Heart right ventricle (tissue), 16 donors: ENCODE results near the gene CGNL1. TPM values are rescaled to one million over a fixed set of nuclear protein-coding genes. Genes with fewer than 3 reads are reported as not detected.

Experiments used
- ATAC-seq, 8 donors: fragments of 200-7000 bp; cut with Tn5 transposase; one replicate each; pipeline ENCODE4 v1.9.1; 2020; ENCODE audit warnings: mild to moderate bottlenecking in 8 of 8, moderate library complexity in 8 of 8, moderate number of reproducible peaks in 1 of 8
- DNase-seq, 2 donors: peaks; one replicate each; pipeline ENCODE4 v3.0.0-alpha.2; 2020
- H3K27ac ChIP-seq, 10 donors: fragments of 200-600 bp; sonication (generic) in 2 of 10; one replicate each; pipeline versions ENCODE4 v1.5.0 to v1.8.0; 2020 to 2022; ENCODE audit warnings: mild to moderate bottlenecking in 3 of 10
- H3K27me3 ChIP-seq, 7 donors: fragments of 200-600 bp; one replicate each; pipeline ENCODE4 v1.8.0; 2021 to 2022; ENCODE audit warnings: mild to moderate bottlenecking in 2 of 7
- H3K36me3 ChIP-seq, 9 donors: fragments of 200-600 bp; sonication (generic) in 1 of 9; one replicate each; pipeline versions ENCODE4 v1.5.0 to v1.8.0; 2020 to 2022; ENCODE audit warnings: mild to moderate bottlenecking in 2 of 9
- H3K4me1 ChIP-seq, 9 donors: fragments of 200-600 bp; sonication (generic) in 1 of 9; one replicate each; pipeline versions ENCODE4 v1.5.0 to v1.8.0; 2020 to 2022; ENCODE audit warnings: mild to moderate bottlenecking in 4 of 9
- H3K4me3 ChIP-seq, 10 donors: fragments of 200-600 bp; sonication (generic) in 2 of 10; one replicate each; pipeline versions ENCODE4 v1.5.0 to v1.8.0; 2020 to 2022; ENCODE audit warnings: mild to moderate bottlenecking in 7 of 10, moderate library complexity in 2 of 10
- H3K9me3 ChIP-seq, 11 donors: fragments of 200-600 bp in 10 of 11; sonication (generic) in 2 of 11; one replicate each; pipeline versions ENCODE4 v1.5.0 to v1.8.0; 2013 to 2022; ENCODE audit warnings: mild to moderate bottlenecking in 2 of 11, control low read depth in 1 of 11, moderate library complexity in 1 of 11
- CTCF ChIP-seq, 9 donors: fragments of 200-600 bp; sonication (generic) in 2 of 9; IDR thresholded peaks; one replicate each; pipeline versions ENCODE4 v1.5.0 to v1.8.0; 2021 to 2022; ENCODE audit warnings: antibody characterized with exemption in 9 of 9, mild to moderate bottlenecking in 5 of 9, moderate library complexity in 1 of 9
- WGBS, 2 donors: extraction: QIAGEN DNeasy Blood & Tissue Kit; methylation state at CpG; one replicate each; pipeline ENCODE4 v1.1.7; 2013; ENCODE audit warnings: inconsistent platforms in 1 of 2; 5-methylcytosine and 5-hydroxymethylcytosine counted together
- intact Hi-C, 10 donors: fragments of 100-400 bp; cut with DNase I; formaldehyde crosslinking; loops; one replicate each; pipeline versions ENCODE4 v1.11.1 to v1.14.2; 2022
- polyA plus RNA-seq, 2 donors: library from polyadenylated mRNA; stranded (reverse); fragments of 200-250 nt; gene quantifications; one replicate each; pipeline ENCODE4 v1.2.3, GENCODE V29; 2013
- total RNA-seq, 10 donors: library from RNA; stranded (reverse); fragmentation: NEBNext Ultra II Directional in 3 of 10; extraction: Animal tissue kit (Norgen Biotek cat#: 25700) in 3 of 10; gene quantifications; one replicate each; pipeline versions ENCODE4 v1.2.1 to v1.2.4, GENCODE V29; 2021 to 2023
- donor health status: Arrhythmogenic right ventricular cardiomyopathy.
- donor health status: ischemic (EF 13 %, LVEDD 7.1; RV severe dilation, severe dysfunction).
- donor health status: healthy with polysubstance abuse.
- donor health status: DM: no; HTN: yes; CAD: no.
- donor health status: DM: no; HTN: no; CAD: no.
- donor health status: ischemic (EF 25% LVEDD 6.9; RV normal size, moderate dysfunction).
- donor health status: ischemic (EF 25% LVEDD 5.7; RV mildly dilated, moderate dysfunction).
- donor health status: healthy.
- donor health status: DM: yes; HTN: yes; CAD: no.
- donor health status: Ischemic cardiomyopathy.
- donor health status: ischemic (EF 35%, LVEDD 5.7; RV mildly dilated, moderate dysfunction).
- donor health status: nonischemic (EF 11% LVEDD 7.7; RV severe dilation, severe dysfunction).
- donor health status: DM: yes; HTN: yes; CAD: no.
- donor health status: PGD.
- donor health status: ischemic (EF 29% LVEDD 5.4; RV normal size, mild dysfunction).
- donor health status: nonischemic (EF 23%, LVEDD 6.1; RV moderate dilation, normal function).

CGNL1 gene
- total and polyA plus RNA-seq, 12 donors: 2.7 to 42.9 (median 33.7) TPM

DNA sequence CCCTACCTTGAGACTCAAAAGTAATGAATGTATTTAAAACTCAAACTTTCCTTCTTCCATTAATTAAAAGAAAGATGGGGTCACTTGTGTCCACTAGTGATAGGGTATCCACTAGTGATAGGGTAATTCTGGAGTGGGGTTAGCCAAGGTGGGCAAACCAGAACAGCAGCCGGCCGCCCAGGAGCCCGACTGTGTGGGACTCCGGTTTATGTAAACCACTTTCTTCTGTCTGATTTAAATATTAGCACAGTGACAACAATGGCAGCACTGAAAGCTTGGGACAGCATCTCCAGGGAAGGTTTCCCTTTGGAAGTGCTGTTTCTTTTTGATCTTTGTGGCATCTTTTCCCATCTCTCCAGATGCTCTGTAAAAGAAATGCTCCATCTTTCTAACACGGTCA is 216.1 kb downstream of the CGNL1 start:
- Histone ChIP-seq H3K9me3 (no peaks in the 10 kb centered on the region), H3K27me3 (peaks cover 0 to 19% (median 0%) of the 10 kb centered on the region in 7 donors), H3K4me1 (peaks cover 3 to 71% (median 37%) of the 10 kb centered on the region in 9 donors), H3K27ac (peak overlapping the region; percentile 75 to 95 (median 91)), H3K36me3 (no peaks in the 10 kb centered on the region), H3K4me3 (peak overlapping the region; percentile 42 to 86 (median 78))
- DNase-seq (no peak), ATAC-seq (no peak)
- intact Hi-C loops: loop anchor here in 1 of 10 donors (2.0 kb wide), 1 partner anchor 30 kb away; no protein-coding TSS in a partner anchor
- 37 to 51% methylated on average over 5 of the region's 5 CpGs for WGBS, 2 donors
- no peak for TF ChIP-seq CTCF (IDR thresholded peaks at IDR 0.05)

DNA sequence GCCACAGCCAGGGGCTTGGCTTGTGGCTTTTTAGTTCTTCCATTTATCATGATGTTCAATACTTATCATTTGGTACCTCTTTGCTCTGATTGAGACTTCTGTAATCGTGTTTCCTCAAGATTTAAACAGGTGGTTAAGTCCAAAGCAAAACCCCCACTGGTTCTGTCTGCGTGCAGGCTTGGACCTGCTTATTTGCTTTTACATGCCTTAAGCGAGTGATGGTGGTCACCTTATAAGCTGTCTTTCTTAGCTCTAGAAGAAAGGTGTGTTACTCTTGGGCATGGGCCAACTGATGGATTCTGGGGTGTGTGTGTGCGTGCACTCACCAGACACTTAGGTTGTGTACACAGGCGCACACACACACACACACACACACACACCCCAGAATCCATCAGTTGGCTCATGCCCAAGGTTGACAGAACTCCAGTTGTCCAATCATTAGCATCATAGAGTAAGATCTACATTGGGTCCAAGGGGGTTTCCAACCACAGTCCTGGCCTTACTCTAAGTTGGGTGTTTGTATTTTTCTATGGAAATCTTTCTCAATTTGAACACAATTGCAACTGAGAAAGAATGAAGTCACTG is 216.6 kb downstream of the CGNL1 start:
- WGBS, 2 donors: 51 to 61% methylated on average over 5 of the region's 5 CpGs
- no peak for TF ChIP-seq CTCF (IDR thresholded peaks at IDR 0.05)
- H3K4me3 ChIP-seq: peak overlapping the region; percentile 42 to 86 (median 78)
- DNase-seq (no peak), ATAC-seq (no peak)
- H3K9me3 ChIP-seq: no peaks in the 10 kb centered on the region
- peaks cover 0 to 19% (median 0%) of the 10 kb centered on the region in 7 donors for H3K27me3 ChIP-seq
- intact Hi-C loops: loop anchor here in 1 of 10 donors (2.0 kb wide), 1 partner anchor 30 kb away; no protein-coding TSS in a partner anchor
- H3K36me3 ChIP-seq: no peaks in the 10 kb centered on the region
- peaks cover 3 to 71% (median 42%) of the 10 kb centered on the region in 9 donors for H3K4me1 ChIP-seq
- peak overlapping the region; percentile 75 to 95 (median 91) for H3K27ac ChIP-seq

DNA sequence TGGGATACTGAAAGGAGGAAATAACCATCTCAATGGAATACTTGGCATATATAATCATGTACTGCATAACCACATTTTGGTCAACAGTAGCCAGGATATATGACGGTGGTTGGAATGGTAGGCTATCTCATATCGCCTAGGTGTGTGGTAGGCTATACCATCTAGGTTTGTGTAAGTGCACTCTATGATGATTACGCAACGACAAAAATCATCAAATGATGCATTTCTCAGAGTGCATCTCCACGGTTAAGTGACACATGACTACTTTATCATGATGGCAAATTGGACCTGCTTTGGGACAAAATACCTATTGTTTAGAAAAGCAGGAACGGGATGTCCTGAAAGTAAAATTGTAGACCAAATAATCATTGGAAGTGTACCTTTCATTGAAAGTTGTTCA is 218.2 kb downstream of the CGNL1 start:
- H3K27me3 ChIP-seq: peaks cover 0 to 19% (median 0%) of the 10 kb centered on the region in 7 donors
- peaks cover 3 to 75% (median 54%) of the 10 kb centered on the region in 9 donors for H3K4me1 ChIP-seq
- no peaks in the 10 kb centered on the region for H3K36me3 ChIP-seq
- ATAC-seq (no peak), DNase-seq (no peak)
- WGBS, 2 donors: 59 to 74% methylated on average over 6 of the region's 6 CpGs
- H3K9me3 ChIP-seq: no peaks in the 10 kb centered on the region
- H3K4me3 ChIP-seq: peak overlapping the region in 7 of 10 donors; percentile 62 to 86 (median 78)
- TF ChIP-seq CTCF (IDR thresholded peaks at IDR 0.05): no peak
- intact Hi-C loops: loop anchor here in 2 of 10 donors (2.0 kb wide), 2 partner anchors 32 to 40 kb away; no protein-coding TSS in a partner anchor
- peak overlapping the region; percentile 75 to 94 (median 91) for H3K27ac ChIP-seq

DNA sequence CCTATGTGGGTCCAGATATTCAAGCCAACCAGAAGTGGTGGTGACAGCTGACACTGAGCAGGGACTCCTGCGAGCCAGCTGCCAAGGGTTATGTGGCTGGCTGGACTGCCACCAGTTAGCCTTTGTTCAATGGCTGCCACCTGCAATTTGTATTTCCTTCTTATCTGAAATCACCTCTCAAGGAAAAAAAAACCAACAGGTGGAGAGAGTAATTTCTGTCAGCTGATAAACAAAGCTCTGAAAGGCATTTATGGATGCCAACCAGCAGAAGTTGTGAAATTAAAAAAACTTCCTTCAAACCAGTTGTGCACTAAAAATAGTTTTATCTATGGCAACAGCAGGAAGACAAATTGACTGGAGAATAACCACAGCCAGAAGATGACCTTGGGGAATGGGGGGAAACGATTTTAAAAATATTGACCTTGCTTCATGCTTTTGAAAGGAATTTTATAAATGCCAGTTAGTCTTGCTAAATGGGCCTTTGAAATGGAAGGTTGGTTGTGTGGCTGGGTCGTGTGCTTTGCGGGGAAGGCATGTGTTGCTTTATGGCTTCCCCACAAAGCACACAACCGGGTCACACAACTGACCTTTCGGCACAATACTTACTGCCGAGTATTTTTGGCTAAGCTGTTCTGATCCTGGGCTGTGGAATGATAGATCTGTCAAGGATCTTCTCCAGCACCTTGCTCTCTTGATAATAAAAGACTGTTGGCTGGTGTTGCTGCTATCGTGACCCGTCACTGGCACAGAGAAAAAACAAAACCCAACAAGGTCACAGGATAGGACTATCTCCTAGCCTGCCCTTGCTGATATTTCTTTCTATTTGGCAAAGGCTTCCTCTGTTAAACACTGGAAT is 218.9 kb downstream of the CGNL1 start:
- peak; percentile 51 to 76 (median 70) for ATAC-seq
- intact Hi-C loops: loop anchor here in 3 of 10 donors (2.0 to 5.0 kb wide), 5 partner anchors 32 to 42 kb away; no protein-coding TSS in a partner anchor
- 30 to 47% methylated on average over 9 of the region's 9 CpGs for WGBS, 2 donors

More for the DNA sequence above, 218.9 kb downstream of the CGNL1 start:
- Histone ChIP-seq H3K4me1 (peaks cover 0 to 77% (median 50%) of the 10 kb centered on the region in 9 donors), H3K9me3 (no peaks in the 10 kb centered on the region), H3K4me3 (peak overlapping the region in 2 of 10 donors; percentile 70 to 80), H3K36me3 (no peaks in the 10 kb centered on the region), H3K27me3 (peaks cover 0 to 19% (median 0%) of the 10 kb centered on the region in 7 donors), H3K27ac (peak overlapping the region; percentile 75 to 94 (median 91))
- no peak for TF ChIP-seq CTCF (IDR thresholded peaks at IDR 0.05)
- peak; percentile 63 to 65 for DNase-seq
